Measurements from ENCODE around the gene TPI1.

- no peak; a peak in 1 of 4 replicates for TF ChIP-seq EP300 (IDR thresholded peaks at IDR 0.05; ENCODE audit: borderline replicate concordance in 1 of 2, low read depth in 1 of 2, low read length in 1 of 2)
- no peak for TF ChIP-seq CTCF (IDR thresholded peaks at IDR 0.05)
- TF ChIP-seq USF2 (IDR thresholded peaks at IDR 0.05; ENCODE audit: borderline replicate concordance, low read depth, low read length), result no peak
- TF ChIP-seq FOXM1 (IDR thresholded peaks at IDR 0.05; ENCODE audit: low read depth), result no peak
- no peak for TF ChIP-seq RFX5 (IDR thresholded peaks at IDR 0.05; ENCODE audit: low read length)
- peak; percentile 49; the same call in 1 of the 2 replicates for TF ChIP-seq SIN3A (IDR thresholded peaks at IDR 0.05; ENCODE audit: borderline replicate concordance, low read depth, low read length)
These were observed at the start of gene TPI1 for GRCh38 chr12:6867413-6868210.

All from SK-N-SH (cell line).